Activated naive CD8-positive, alpha-beta T cell treated with anti-CD3 and anti-CD28 coated beads, Interleukin-2, amount 50 U/mL, for 16 hours (primary cell): Measurements from ENCODE around the gene PTGR2.
"Not testable (repeated sequence)": the region's sequence is repeated elsewhere in the genome, so short reads cannot be mapped to it uniquely, and the experiment has no call there.

Source experiments
- DNase-seq: peaks from one replicate; pipeline ENCODE4 v3.0.0-alpha.2; 2020; ENCODE audit warnings: low read depth, low spot score

PTGR2 gene

GRCh38 chr14:73833034-73833433 is 18.6 kb upstream of the PTGR2 start:
- DNase-seq = no peak

GRCh38 chr14:73833530-73834260 is 17.9 kb upstream of the PTGR2 start:
- no peak for DNase-seq

- DNase-seq = no peak
Observed at GRCh38 chr14:73834261-73834625, 17.4 kb upstream of the PTGR2 start.

GRCh38 chr14:73838293-73839034 is 13.2 kb upstream of the PTGR2 start:
- not testable (repeated sequence) for DNase-seq

GRCh38 chr14:73842201-73842600 is 9.4 kb upstream of the PTGR2 start:
- no peak for DNase-seq

- no peak for DNase-seq
Observed at GRCh38 chr14:73842851-73843250, 8.8 kb upstream of the PTGR2 start.

- no peak for DNase-seq
Observed at GRCh38 chr14:73843296-73843695, 8.3 kb upstream of the PTGR2 start.

GRCh38 chr14:73846947-73847346 is 4.7 kb upstream of the PTGR2 start:
- no peak for DNase-seq

GRCh38 chr14:73851000-73851399 is 631 bp upstream of the PTGR2 start:
- no peak for DNase-seq

- DNase-seq = no peak
Observed at GRCh38 chr14:73859145-73859544, 7.5 kb downstream of the PTGR2 start.

GRCh38 chr14:73861073-73861472 is 9.4 kb downstream of the PTGR2 start:
- no peak for DNase-seq

GRCh38 chr14:73862480-73862879 is 10.8 kb downstream of the PTGR2 start:
- DNase-seq = no peak

GRCh38 chr14:73863209-73863608 is 11.6 kb downstream of the PTGR2 start:
- DNase-seq = no peak

GRCh38 chr14:73865534-73866113 is 14.0 kb downstream of the PTGR2 start:
- no peak for DNase-seq

GRCh38 chr14:73869754-73870153 is 18.1 kb downstream of the PTGR2 start:
- DNase-seq = not testable (repeated sequence)

GRCh38 chr14:73870525-73871235 is 19.0 kb downstream of the PTGR2 start:
- DNase-seq = no peak

- no peak for DNase-seq
Observed at GRCh38 chr14:73873660-73874059, 22.0 kb downstream of the PTGR2 start.

- no peak for DNase-seq
Observed at GRCh38 chr14:73877790-73878189, 26.2 kb downstream of the PTGR2 start.

GRCh38 chr14:73878436-73878835 is 26.8 kb downstream of the PTGR2 start:
- no peak for DNase-seq

- DNase-seq = no peak
Observed at GRCh38 chr14:73879027-73879426, 27.4 kb downstream of the PTGR2 start.

GRCh38 chr14:73884438-73885190 is 33.0 kb downstream of the PTGR2 start:
- DNase-seq = no peak
